Measurements from ENCODE around the gene RPL21.
"Not testable (repeated sequence)": the region's sequence is repeated elsewhere in the genome, so short reads cannot be mapped to it uniquely, and the experiment has no call there.

RPL21 gene

GRCh38 chr13:27222100-27222499, 29.3 kb upstream of the RPL21 start:
- H4K8ac ChIP-seq (ENCODE audit: low read depth, low read length); H3K4me2 ChIP-seq (ENCODE audit: low read length); H3K23ac ChIP-seq (ENCODE audit: low read length); DNase-seq; H3K4me1 ChIP-seq (ENCODE audit: control insufficient read depth, low read depth, low read length); H3K27ac ChIP-seq (ENCODE audit: low read depth, low read length); H3K9ac ChIP-seq (ENCODE audit: low read length); H3K27me3 ChIP-seq (ENCODE audit: insufficient read depth, low read length, poor library complexity); H3K79me1 ChIP-seq (ENCODE audit: low read length); H2BK15ac ChIP-seq (replicated peaks; ENCODE audit: low read depth); H3K56ac ChIP-seq (ENCODE audit: low read length); H3K36me3 ChIP-seq (ENCODE audit: control insufficient read depth, insufficient read depth, low read length); H4K5ac ChIP-seq (ENCODE audit: low read length); H2BK5ac ChIP-seq (ENCODE audit: low read length); H2BK120ac ChIP-seq (ENCODE audit: low read depth, low read length); H3K4me3 ChIP-seq (ENCODE audit: low read length); H3K18ac ChIP-seq (ENCODE audit: low read length); H3K79me2 ChIP-seq (ENCODE audit: control insufficient read depth, insufficient read depth, low read length); H3K4ac ChIP-seq (ENCODE audit: low read depth, low read length); H2AK5ac ChIP-seq (ENCODE audit: low read length): not testable (repeated sequence)
- no CpG with 5 or more reads among the region's 2 CpGs for WGBS (ENCODE audit: extremely low coverage, insufficient coverage, low lambda C conversion rate)

DNA sequence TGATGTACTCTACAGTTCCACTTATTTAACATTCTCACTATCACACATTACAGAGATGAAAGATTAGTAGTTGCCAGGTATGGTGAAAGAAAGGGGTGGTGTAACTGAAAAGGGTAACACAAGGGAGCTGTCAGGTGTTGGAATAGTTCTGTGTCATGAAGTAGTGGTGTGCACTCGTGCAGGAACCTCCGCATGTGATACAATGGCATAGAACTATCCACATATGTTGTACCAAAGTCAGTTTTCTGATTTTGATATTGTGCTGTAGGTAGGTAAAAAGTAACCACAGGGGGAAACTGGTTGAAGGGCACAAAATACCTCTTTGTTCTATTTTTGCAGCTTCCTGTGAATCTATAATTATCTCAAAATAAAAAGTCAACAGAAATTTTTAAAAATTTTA, 24.4 kb upstream of the RPL21 start:
- no peaks in the 10 kb centered on the region for H3K79me2 ChIP-seq (ENCODE audit: control insufficient read depth, insufficient read depth, low read length)
- no peaks in the 10 kb centered on the region for H3K79me1 ChIP-seq (ENCODE audit: low read length)
- no CpG with 5 or more reads among the region's 2 CpGs for WGBS (ENCODE audit: extremely low coverage, insufficient coverage, low lambda C conversion rate)

GRCh38 chr13:27228131-27228530, 23.2 kb upstream of the RPL21 start:
- no peaks in the 10 kb centered on the region for H3K4me1 ChIP-seq (ENCODE audit: control insufficient read depth, low read depth, low read length)
- no peak overlapping the region for H2BK5ac ChIP-seq (ENCODE audit: low read length)
- no peak overlapping the region for H3K4me2 ChIP-seq (ENCODE audit: low read length)
- no peak overlapping the region for H2BK120ac ChIP-seq (ENCODE audit: low read depth, low read length)
- DNase-seq: no peak
- no peaks in the 10 kb centered on the region for H3K36me3 ChIP-seq (ENCODE audit: control insufficient read depth, insufficient read depth, low read length)
- H3K4me3 ChIP-seq (ENCODE audit: low read length): no peak overlapping the region
- H4K8ac ChIP-seq (ENCODE audit: low read depth, low read length): no peak overlapping the region
- no peak overlapping the region for H4K5ac ChIP-seq (ENCODE audit: low read length)
- H3K27ac ChIP-seq (ENCODE audit: low read depth, low read length): no peak overlapping the region
- no peak overlapping the region for H2BK15ac ChIP-seq (replicated peaks; ENCODE audit: low read depth)
- H3K23ac ChIP-seq (ENCODE audit: low read length): no peak overlapping the region
- no peak overlapping the region for H3K9ac ChIP-seq (ENCODE audit: low read length)
- H3K79me2 ChIP-seq (ENCODE audit: control insufficient read depth, insufficient read depth, low read length): no peaks in the 10 kb centered on the region
- no peak overlapping the region for H3K4ac ChIP-seq (ENCODE audit: low read depth, low read length)
- no peak overlapping the region for H3K56ac ChIP-seq (ENCODE audit: low read length)
- H2AK5ac ChIP-seq (ENCODE audit: low read length): no peak overlapping the region
- no peaks in the 10 kb centered on the region for H3K79me1 ChIP-seq (ENCODE audit: low read length)
- no peaks in the 10 kb centered on the region for H3K27me3 ChIP-seq (ENCODE audit: insufficient read depth, low read length, poor library complexity)
- H3K18ac ChIP-seq (ENCODE audit: low read length): no peak overlapping the region

More for the DNA sequence above, 24.4 kb upstream of the RPL21 start:
- Histone ChIP-seq H3K27ac (ENCODE audit: low read depth, low read length) (no peak overlapping the region), H4K5ac (ENCODE audit: low read length) (no peak overlapping the region), H2BK5ac (ENCODE audit: low read length) (no peak overlapping the region), H3K27me3 (ENCODE audit: insufficient read depth, low read length, poor library complexity) (no peaks in the 10 kb centered on the region), H3K18ac (ENCODE audit: low read length) (no peak overlapping the region), H3K56ac (ENCODE audit: low read length) (no peak overlapping the region), H3K4me2 (ENCODE audit: low read length) (no peak overlapping the region), H3K9ac (ENCODE audit: low read length) (no peak overlapping the region), H3K23ac (ENCODE audit: low read length) (no peak overlapping the region), H3K36me3 (ENCODE audit: control insufficient read depth, insufficient read depth, low read length) (no peaks in the 10 kb centered on the region), H4K8ac (ENCODE audit: low read depth, low read length) (no peak overlapping the region), H2BK120ac (ENCODE audit: low read depth, low read length) (no peak overlapping the region), H3K4me1 (ENCODE audit: control insufficient read depth, low read depth, low read length) (no peaks in the 10 kb centered on the region), H2AK5ac (ENCODE audit: low read length) (no peak overlapping the region), H2BK15ac (replicated peaks; ENCODE audit: low read depth) (no peak overlapping the region), H3K4me3 (ENCODE audit: low read length) (no peak overlapping the region), H3K4ac (ENCODE audit: low read depth, low read length) (no peak overlapping the region)
- DNase-seq: no peak

DNA sequence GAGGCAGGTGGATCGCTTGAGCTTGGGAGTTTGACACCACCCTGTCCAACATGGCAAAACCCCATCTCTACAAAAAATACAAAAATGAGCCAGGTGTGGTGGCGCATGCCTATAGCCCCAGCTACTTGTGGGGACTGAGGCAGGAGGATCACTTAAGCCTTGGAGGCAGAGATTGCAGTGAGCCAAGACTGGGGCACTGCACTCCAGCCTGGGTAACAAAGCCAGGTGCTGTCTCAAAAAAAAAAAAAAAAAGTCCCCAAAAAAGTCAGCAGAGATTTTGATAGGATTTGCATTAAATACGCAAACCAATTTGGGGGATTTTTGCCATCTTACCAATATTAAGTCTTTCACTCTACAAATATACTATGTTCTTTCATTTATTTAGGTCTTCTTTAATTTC, 21.7 kb upstream of the RPL21 start:
- Histone ChIP-seq H3K4ac (ENCODE audit: low read depth, low read length) (no peak overlapping the region), H3K79me2 (ENCODE audit: control insufficient read depth, insufficient read depth, low read length) (no peaks in the 10 kb centered on the region), H2BK120ac (ENCODE audit: low read depth, low read length) (no peak overlapping the region), H3K27me3 (ENCODE audit: insufficient read depth, low read length, poor library complexity) (no peaks in the 10 kb centered on the region), H3K23ac (ENCODE audit: low read length) (no peak overlapping the region), H3K27ac (ENCODE audit: low read depth, low read length) (no peak overlapping the region), H3K9ac (ENCODE audit: low read length) (no peak overlapping the region), H3K4me3 (ENCODE audit: low read length) (no peak overlapping the region), H3K4me2 (ENCODE audit: low read length) (no peak overlapping the region), H4K8ac (ENCODE audit: low read depth, low read length) (no peak overlapping the region), H3K79me1 (ENCODE audit: low read length) (no peaks in the 10 kb centered on the region), H2BK5ac (ENCODE audit: low read length) (no peak overlapping the region), H3K36me3 (ENCODE audit: control insufficient read depth, insufficient read depth, low read length) (no peaks in the 10 kb centered on the region), H3K4me1 (ENCODE audit: control insufficient read depth, low read depth, low read length) (no peaks in the 10 kb centered on the region), H3K18ac (ENCODE audit: low read length) (no peak overlapping the region), H2BK15ac (replicated peaks; ENCODE audit: low read depth) (no peak overlapping the region), H4K5ac (ENCODE audit: low read length) (no peak overlapping the region), H3K56ac (ENCODE audit: low read length) (no peak overlapping the region), H2AK5ac (ENCODE audit: low read length) (no peak overlapping the region)
- DNase-seq: no peak
- WGBS (ENCODE audit: extremely low coverage, insufficient coverage, low lambda C conversion rate): no CpG with 5 or more reads among the region's 3 CpGs

DNA sequence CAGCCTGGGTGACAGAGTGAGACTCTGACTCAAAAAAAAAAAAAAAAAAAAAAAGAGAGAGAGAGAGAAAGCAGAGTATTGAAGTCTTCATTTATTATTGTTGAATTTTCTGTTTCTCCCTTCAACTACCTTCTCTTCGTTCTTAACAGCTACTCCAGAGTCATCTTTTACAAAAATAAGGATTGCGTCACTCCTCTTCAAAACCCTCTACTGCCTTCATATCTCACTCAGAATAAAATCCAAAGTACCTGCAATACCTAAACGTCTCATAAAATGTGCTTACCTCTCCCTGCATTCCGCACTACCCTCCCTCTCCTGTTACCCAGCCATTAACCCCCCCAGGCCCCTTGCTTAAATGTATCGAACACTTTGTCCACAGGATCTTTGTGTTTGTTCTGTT, 17.4 kb upstream of the RPL21 start:
- H2BK120ac ChIP-seq (ENCODE audit: low read depth, low read length): no peak overlapping the region
- no peak for DNase-seq
- no CpG with 5 or more reads among the region's 5 CpGs for WGBS (ENCODE audit: extremely low coverage, insufficient coverage, low lambda C conversion rate)

GRCh38 chr13:27236478-27236877, 14.9 kb upstream of the RPL21 start:
- Histone ChIP-seq H3K4ac (ENCODE audit: low read depth, low read length) (no peak overlapping the region), H3K27me3 (ENCODE audit: insufficient read depth, low read length, poor library complexity) (no peaks in the 10 kb centered on the region), H2BK120ac (ENCODE audit: low read depth, low read length) (no peak overlapping the region), H4K8ac (ENCODE audit: low read depth, low read length) (no peak overlapping the region), H3K79me1 (ENCODE audit: low read length) (no peaks in the 10 kb centered on the region), H3K27ac (ENCODE audit: low read depth, low read length) (no peak overlapping the region), H2BK5ac (ENCODE audit: low read length) (no peak overlapping the region), H3K36me3 (ENCODE audit: control insufficient read depth, insufficient read depth, low read length) (no peaks in the 10 kb centered on the region), H3K18ac (ENCODE audit: low read length) (no peak overlapping the region), H3K56ac (ENCODE audit: low read length) (no peak overlapping the region), H3K79me2 (ENCODE audit: control insufficient read depth, insufficient read depth, low read length) (no peaks in the 10 kb centered on the region), H2BK15ac (replicated peaks; ENCODE audit: low read depth) (no peak overlapping the region), H3K23ac (ENCODE audit: low read length) (no peak overlapping the region), H3K9ac (ENCODE audit: low read length) (no peak overlapping the region), H3K4me3 (ENCODE audit: low read length) (no peak overlapping the region), H3K4me2 (ENCODE audit: low read length) (no peak overlapping the region), H4K5ac (ENCODE audit: low read length) (no peak overlapping the region), H2AK5ac (ENCODE audit: low read length) (no peak overlapping the region), H3K4me1 (ENCODE audit: control insufficient read depth, low read depth, low read length) (no peaks in the 10 kb centered on the region)
- DNase-seq: no peak
- WGBS (ENCODE audit: extremely low coverage, insufficient coverage, low lambda C conversion rate): no CpG with 5 or more reads among the region's 2 CpGs

More for the DNA sequence above, 17.4 kb upstream of the RPL21 start:
- no peak overlapping the region for H3K27ac ChIP-seq (ENCODE audit: low read depth, low read length)
- H2BK15ac ChIP-seq (replicated peaks; ENCODE audit: low read depth): no peak overlapping the region
- H3K79me1 ChIP-seq (ENCODE audit: low read length): no peaks in the 10 kb centered on the region
- no peaks in the 10 kb centered on the region for H3K36me3 ChIP-seq (ENCODE audit: control insufficient read depth, insufficient read depth, low read length)
- H4K8ac ChIP-seq (ENCODE audit: low read depth, low read length): no peak overlapping the region
- no peak overlapping the region for H3K9ac ChIP-seq (ENCODE audit: low read length)
- H3K4me2 ChIP-seq (ENCODE audit: low read length): no peak overlapping the region
- no peaks in the 10 kb centered on the region for H3K79me2 ChIP-seq (ENCODE audit: control insufficient read depth, insufficient read depth, low read length)
- no peak overlapping the region for H2BK5ac ChIP-seq (ENCODE audit: low read length)
- no peak overlapping the region for H3K18ac ChIP-seq (ENCODE audit: low read length)
- H3K27me3 ChIP-seq (ENCODE audit: insufficient read depth, low read length, poor library complexity): no peaks in the 10 kb centered on the region
- H3K4me1 ChIP-seq (ENCODE audit: control insufficient read depth, low read depth, low read length): no peaks in the 10 kb centered on the region
- no peak overlapping the region for H3K23ac ChIP-seq (ENCODE audit: low read length)
- H3K56ac ChIP-seq (ENCODE audit: low read length): no peak overlapping the region
- no peak overlapping the region for H2AK5ac ChIP-seq (ENCODE audit: low read length)
- no peak overlapping the region for H3K4ac ChIP-seq (ENCODE audit: low read depth, low read length)
- no peak overlapping the region for H4K5ac ChIP-seq (ENCODE audit: low read length)
- H3K4me3 ChIP-seq (ENCODE audit: low read length): no peak overlapping the region

Measured in mesendoderm (in vitro differentiated cells).